Vagina (tissue), 2 donors: Measurements from ENCODE around the gene PGLYRP2.

Experiments used
- CTCF ChIP-seq, 3 experiments: fragments of 450-650 bp in 2 of 3; fragments of 200-600 bp in 1 of 3; sonication (generic) in 1 of 3; IDR thresholded peaks; one replicate each; pipeline ENCODE4 v1.5.1; 2017 to 2019; ENCODE audit warnings: antibody characterized with exemption in 3 of 3, mild to moderate bottlenecking in 2 of 3, moderate library complexity in 2 of 3
- POLR2A ChIP-seq, 2 donors: fragments of 450-650 bp; IDR thresholded peaks; one replicate each; pipeline ENCODE4 v1.6.1; 2017; ENCODE audit warnings: antibody characterized with exemption in 2 of 2, mild to moderate bottlenecking in 2 of 2, moderate library complexity in 2 of 2
- POLR2AphosphoS5 ChIP-seq, 2 donors: sonication (generic); formaldehyde crosslinking; IDR thresholded peaks; one replicate each; pipeline ENCODE4 v1.9.0; 2017; ENCODE audit warnings: antibody characterized with exemption in 2 of 2, mild to moderate bottlenecking in 2 of 2, low read depth in 1 of 2; ENCODE audit not compliant: insufficient read depth in 1 of 2

- TF ChIP-seq POLR2AphosphoS5 (IDR thresholded peaks at IDR 0.05; ENCODE audit: insufficient read depth in 1 of 2, low read depth in 1 of 2) (no peak), CTCF (IDR thresholded peaks at IDR 0.05) (no peak), POLR2A (IDR thresholded peaks at IDR 0.05) (no peak)
Observed at GRCh38 chr19:15457701-15458484, 21.4 kb downstream of the PGLYRP2 start.
